ENCODE results near the gene NUP107.
A peak's percentile ranks its signal among the peaks of the same experiment; 100 is the strongest.
"Not testable (repeated sequence)": the region's sequence is repeated elsewhere in the genome, so short reads cannot be mapped to it uniquely, and the experiment has no call there.

NUP107 gene
- total RNA-seq: 103 to 121 reads per million in 2 donors

- DNase-seq: peak; percentile 80
Observed at GRCh38 chr12:68686595-68687521, at the start of gene NUP107. NUP107 (plus strand) TSS chr12:68686978; CDS start chr12:68687066, 88 bp downstream.

DNA sequence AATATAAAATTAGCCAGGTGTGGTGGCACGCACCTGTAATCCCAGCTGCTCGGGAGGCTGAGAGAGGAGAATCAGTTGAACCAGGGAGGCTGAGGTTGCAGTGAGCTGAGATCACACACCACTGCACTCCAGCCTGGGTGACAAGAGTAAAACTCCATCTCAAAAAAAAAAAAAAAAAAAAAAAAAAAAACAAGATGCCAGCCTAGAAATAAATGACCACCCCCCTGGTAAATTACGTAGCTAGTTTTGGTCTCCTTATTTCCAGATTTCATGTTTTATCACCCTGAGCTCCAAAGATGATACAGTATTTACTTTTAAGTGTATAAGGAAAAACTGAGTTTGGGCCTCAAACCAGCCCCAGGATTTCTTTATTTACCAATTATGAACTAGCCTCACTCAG, 49.3 kb upstream of the NUP107 start:
- DNase-seq: not testable (repeated sequence)

GRCh38 chr12:68638171-68638570, 48.6 kb upstream of the NUP107 start:
- DNase-seq: no peak

- no peak for DNase-seq
Observed at GRCh38 chr12:68638721-68639395, 47.9 kb upstream of the NUP107 start.

GRCh38 chr12:68639396-68639767, 47.4 kb upstream of the NUP107 start:
- no peak for DNase-seq

DNA sequence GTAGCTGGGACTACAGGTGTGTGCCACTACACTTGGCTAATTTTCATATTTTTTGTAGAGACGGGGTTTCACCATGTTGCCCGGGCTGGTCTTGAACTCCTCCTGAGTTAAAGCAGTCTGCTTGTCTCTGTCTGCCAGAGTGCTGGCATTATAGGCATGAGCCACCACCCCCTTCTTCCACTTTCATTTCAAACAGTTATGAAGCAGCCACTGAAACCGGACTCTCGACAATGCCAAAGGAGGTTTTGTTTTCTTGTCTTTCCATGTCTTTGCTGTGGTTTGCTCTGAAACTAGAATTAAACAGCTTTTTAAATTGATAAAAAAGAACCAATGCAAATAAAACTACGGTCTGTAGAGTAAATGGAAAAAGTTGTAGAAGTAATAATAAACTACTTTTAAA, 45.6 kb upstream of the NUP107 start:
- no peak for DNase-seq

DNA sequence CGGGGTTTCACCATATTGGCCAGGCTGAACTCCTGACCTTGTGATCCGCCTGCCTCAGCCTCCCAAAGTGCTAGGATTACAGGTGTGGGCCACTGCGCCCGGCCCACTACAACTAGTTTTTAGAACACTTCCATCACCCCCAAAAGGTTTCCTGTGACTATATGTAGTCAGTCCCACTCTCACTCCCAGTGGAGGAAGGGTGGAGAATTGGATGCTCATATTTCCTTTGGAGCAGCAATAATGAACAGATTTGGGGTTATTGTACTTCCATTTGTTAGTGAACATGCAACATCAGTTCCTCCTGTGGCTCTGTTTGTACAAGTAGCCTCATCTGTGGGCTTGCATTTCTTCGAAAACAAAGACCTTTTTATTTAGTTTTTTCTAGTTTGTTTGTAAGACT, 40.3 kb upstream of the NUP107 start:
- DNase-seq: no peak

- no peak for DNase-seq
Observed at GRCh38 chr12:68647507-68647906, 39.3 kb upstream of the NUP107 start.

- no peak for DNase-seq
Observed at GRCh38 chr12:68648179-68648578, 38.6 kb upstream of the NUP107 start.

DNA sequence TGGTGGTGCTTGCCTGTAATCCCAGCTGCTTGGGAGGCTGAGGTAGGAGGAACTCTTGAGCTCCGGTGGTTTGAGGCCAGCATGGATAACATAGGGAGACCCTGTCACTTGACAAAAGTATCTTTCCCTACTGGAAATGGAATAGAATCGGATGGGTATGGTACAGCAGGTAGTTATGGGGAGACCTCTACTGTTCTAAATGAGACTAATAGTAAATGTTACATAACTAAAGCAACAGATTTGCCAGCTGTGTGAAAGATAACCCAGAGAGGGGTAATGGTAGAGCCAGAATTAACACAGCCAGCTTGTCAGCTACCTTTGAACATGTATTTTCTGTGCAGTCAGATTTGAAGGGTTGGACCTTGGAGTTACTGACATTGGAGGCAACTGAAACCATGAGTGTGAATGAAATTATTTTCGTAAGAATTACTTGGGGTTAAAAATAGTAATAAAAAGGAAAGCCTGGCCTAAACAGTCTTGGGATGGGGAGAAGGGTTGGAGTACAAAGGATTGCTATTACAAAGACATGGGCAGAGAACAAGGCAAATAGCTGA, 21.7 kb upstream of the NUP107 start:
- no peak for DNase-seq

GRCh38 chr12:68667291-68667690, 19.5 kb upstream of the NUP107 start:
- no peak for DNase-seq

GRCh38 chr12:68667896-68668295, 18.9 kb upstream of the NUP107 start:
- DNase-seq: no peak

DNA sequence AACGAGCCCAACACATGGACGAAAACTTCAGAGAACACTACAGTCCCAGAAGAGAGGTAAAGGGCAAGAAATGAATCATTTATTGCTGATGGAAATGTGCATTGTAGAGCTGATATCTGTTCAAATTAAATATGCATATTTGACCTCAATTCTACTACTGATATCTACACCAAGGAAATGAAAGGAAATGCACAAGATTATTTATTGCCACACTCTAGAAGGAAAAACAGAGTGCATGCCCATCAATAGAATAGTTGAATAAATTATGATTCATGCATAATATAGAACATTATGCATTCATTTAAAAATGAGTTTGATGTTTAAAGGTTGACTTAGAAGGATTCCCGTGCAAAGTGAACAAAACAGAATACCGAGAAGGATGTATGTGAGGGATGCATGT, 15.6 kb upstream of the NUP107 start:
- no peak for DNase-seq

DNA sequence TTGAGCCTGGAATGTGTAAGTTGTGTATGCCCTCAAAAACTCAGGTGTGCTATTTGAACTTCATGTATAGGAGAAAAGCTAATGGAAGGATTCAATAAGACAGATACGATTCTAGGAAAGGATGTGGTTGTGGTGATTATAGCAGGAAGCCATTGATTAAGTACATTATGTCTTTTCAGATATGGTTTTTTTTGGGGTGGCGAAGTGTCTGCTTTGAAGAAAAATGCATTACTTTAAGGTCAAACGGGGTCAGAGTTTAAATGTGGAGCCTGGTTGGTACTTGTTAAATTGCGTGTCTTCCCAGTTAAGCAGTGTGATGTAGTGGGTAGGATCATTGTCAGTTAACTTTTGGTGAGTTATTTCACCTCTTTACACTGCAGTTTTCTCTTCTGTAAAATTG, 13.0 kb upstream of the NUP107 start:
- no peak for DNase-seq

DNA sequence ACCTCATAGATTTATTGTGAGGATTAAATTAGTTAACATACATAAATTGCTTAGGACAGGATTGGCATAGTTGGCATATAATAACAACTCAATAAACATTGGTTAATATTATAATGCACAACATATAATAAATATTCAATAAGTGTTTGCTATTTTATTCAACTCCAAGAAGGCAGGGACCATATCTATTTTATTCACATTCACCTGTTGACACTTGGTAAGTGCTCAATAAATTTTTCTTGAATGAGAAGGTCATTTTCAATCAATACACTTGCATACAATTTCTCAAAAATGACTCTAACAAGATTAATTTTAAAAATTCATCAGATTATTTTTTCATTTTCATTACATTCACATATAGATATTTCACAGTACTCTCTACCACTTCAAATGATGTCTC, 12.4 kb upstream of the NUP107 start:
- DNase-seq: no peak

DNA sequence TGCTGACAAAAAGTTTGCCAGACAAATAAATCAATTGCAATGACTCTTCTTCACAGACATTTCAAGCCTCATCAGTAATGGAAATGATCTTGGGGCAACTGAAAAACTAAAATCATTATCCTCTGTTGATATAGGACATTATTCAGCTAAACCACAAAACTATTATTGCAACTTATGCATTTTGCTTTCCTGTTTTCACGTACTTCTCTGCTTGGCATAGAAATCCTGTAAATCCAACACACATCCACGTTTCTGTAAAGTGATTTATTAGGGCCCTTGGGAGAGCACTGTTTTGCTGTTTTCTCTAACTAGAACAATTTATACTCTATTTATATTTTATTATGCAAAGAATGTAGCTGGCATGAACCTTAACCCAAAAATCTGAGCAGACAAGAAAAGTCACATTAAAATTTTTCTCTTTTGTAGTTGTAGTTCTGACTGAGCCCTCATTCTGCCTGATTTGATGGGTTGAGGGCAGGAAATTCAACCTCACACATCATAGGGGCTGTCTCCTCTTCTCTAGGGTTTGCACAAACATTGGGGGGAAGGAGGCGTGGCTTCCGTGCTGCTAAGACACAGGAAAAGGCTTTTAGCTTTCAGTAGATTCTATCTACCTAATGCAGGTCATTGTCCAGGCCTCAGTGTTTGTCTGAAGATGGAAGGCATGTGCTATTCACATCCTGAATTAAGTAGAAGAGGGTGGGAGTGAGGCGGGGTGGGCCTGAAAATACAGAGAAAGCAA, 11.5 kb upstream of the NUP107 start:
- DNase-seq: no peak

DNA sequence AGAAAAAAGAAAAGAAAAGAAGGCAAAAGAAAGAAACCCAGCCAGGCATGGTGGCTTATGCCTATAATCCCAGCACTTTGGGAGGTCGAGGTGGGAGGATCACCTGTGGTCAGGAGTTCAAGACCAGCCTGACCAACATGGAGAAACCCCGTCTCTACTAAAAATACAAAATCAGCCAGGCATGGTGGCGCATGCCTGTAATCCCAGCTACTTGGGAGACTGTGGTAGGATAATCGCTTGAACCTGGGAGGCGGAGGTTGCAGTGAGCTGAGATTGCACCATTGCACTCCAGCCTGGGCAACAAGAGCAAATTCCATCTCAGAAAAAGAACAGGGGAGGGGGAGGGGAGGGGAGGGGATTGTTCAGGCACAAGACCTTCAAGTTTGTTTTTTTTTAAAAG, 9.9 kb upstream of the NUP107 start:
- DNase-seq: not testable (repeated sequence)

DNA sequence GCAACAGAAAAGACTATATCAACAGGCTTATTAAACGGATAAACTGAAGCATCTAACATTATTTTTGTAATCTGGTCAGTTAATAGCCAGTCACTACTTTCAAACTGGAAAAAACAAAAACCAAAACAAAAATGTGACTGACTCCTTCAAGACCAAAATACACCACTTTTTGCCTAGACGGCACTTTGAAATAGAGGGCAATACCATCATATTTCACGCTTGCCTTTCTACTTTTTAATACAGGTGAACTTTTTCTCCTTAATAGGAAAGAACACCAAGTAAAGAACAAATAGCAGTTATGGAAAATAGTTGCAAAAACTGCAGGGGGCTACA, 550 bp upstream of the NUP107 start:
- no peak for DNase-seq

DNA sequence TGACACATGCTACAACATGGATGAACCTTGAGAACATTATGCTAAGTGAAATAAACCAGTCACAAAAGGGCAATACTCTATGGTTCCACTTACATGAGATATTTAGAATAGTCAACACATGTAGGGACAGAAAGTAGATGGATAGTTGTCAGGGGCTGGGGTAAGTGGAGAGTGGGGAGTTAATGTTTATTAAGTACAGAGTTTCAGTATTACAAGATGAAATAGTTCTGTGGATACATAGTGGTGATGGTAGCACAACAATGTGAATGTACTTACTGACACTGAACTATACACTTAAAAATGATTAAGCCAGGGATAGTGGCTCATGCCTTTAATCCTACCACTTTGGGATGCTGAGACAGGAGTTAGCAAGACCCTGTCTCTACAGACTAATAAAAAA, 8.7 kb downstream of the NUP107 start:
- DNase-seq: no peak

GRCh38 chr12:68699486-68699885, 12.7 kb downstream of the NUP107 start:
- no peak for DNase-seq

DNA sequence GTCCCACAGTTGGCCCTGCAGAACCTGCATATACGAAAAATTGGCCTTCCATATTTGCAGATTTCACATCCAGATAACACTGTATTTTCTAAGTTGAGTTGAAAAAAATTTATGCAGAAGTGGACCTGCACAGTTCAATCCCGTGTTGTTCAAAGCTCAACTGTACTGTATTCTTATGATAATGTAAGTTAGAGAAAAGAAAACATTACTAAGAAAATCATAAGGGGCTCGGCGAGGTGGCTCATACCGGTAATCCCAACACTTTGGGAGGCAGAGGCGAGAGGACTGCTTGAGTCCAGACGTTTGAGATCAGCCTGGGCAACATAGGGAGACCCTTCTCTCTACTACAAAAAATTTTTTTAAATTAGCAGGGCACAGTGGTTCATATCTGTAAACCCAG, 41.0 kb downstream of the NUP107 start:
- no peak for DNase-seq

DNA sequence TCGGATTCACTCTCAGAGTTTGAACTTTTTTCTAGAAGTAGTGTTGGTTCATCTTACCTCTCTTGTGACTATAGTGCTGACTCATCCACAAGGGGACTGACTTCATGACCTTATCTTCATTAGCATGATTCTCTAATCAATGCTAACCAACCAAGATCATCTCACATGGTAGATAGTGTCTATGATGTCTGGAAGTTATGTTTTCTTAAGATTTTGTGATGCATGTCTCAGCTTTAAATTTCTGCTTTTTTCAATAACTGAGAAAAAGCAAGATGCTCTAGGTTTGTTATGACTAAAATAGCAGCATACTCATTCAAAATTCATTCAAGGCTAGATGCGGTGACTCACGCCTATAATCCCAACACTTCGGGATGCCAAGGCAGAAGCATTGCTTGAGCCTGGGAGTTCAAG, 46.9 kb downstream of the NUP107 start:
- no peak for DNase-seq

DNA sequence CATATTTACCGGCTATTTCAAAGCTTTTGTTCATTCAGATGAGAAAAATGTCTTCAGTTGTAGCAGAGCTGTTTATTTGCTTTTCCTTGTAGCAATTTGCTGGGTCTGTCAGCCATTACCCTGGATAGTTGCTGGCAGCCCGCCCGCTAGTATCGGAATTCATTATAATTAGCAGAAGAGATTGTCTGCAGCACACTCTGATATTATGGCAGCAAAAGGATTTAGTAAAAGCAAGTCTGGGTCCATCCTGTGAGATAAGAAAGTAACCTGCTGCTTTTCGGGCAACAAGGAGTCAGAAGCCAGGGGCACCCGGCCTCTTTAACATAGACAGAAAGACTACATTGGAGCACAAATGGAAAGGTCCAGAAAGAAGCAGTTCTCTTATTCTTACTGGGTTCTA, 53.1 kb downstream of the NUP107 start:
- DNase-seq: no peak
